Stimulated activated naive CD8-positive, alpha-beta T cell treated with anti-CD3 and anti-CD28 coated beads, Interleukin-15, Interleukin-2, amounts not matched to agents 100 ng/mL and 50 ng/mL, for 24 hours (primary cell): Measurements from ENCODE around the gene CLDN20.
"Not testable (repeated sequence)": the region's sequence is repeated elsewhere in the genome, so short reads cannot be mapped to it uniquely, and the experiment has no call there.

Experiments
- H3K27ac Mint-ChIP-seq: one replicate; pipeline ENCODE4 v1.8.0; 2021; ENCODE audit warnings: mild to moderate bottlenecking, mixed read lengths
- H3K27me3 Mint-ChIP-seq: one replicate; pipeline ENCODE4 v1.8.0; 2021; ENCODE audit warnings: mixed read lengths
- H3K36me3 Mint-ChIP-seq: one replicate; pipeline ENCODE4 v1.8.0; 2021; ENCODE audit warnings: low read depth, mixed read lengths
- H3K4me1 Mint-ChIP-seq: one replicate; pipeline ENCODE4 v1.8.0; 2021; ENCODE audit warnings: low read depth, mixed read lengths
- H3K4me3 Mint-ChIP-seq: one replicate; pipeline ENCODE4 v1.8.0; 2021; ENCODE audit warnings: mild to moderate bottlenecking, mixed read lengths
- H3K9me3 Mint-ChIP-seq: one replicate; pipeline ENCODE4 v1.8.0; 2021; ENCODE audit warnings: mixed read lengths

Gene CLDN20

GRCh38 chr6:155263373-155264063, at the start of gene CLDN20:
TSS of gene CLDN20 (plus strand) at chr6:155264013. CDS start at chr6:155275720, 11,707 bp downstream.
- Mint-ChIP-seq H3K4me1 (peaks cover 17% of the 10 kb centered on the region), H3K9me3 (no peaks in the 10 kb centered on the region), H3K27me3 (no peaks in the 10 kb centered on the region), H3K36me3 (peaks cover 54% of the 10 kb centered on the region), H3K27ac (no peak within 1 kb of the TSS), H3K4me3 (no peak within 1 kb of the TSS)

- Mint-ChIP-seq H3K27ac (no peak overlapping the region), H3K36me3 (peaks cover 5% of the 10 kb centered on the region), H3K9me3 (no peaks in the 10 kb centered on the region), H3K4me1 (no peaks in the 10 kb centered on the region), H3K27me3 (peaks cover 10% of the 10 kb centered on the region), H3K4me3 (no peak overlapping the region)
These were observed 47.9 kb upstream of the CLDN20 start for GRCh38 chr6:155215906-155216305.

- Mint-ChIP-seq H3K9me3 (no peaks in the 10 kb centered on the region), H3K27ac (peak overlapping the region; percentile 51), H3K27me3 (peaks cover 10% of the 10 kb centered on the region), H3K36me3 (peaks cover 5% of the 10 kb centered on the region), H3K4me1 (no peaks in the 10 kb centered on the region), H3K4me3 (no peak overlapping the region)
These were observed 47.3 kb upstream of the CLDN20 start for GRCh38 chr6:155216312-155217046.

- not testable (repeated sequence) for H3K27ac Mint-ChIP-seq, H3K4me1 Mint-ChIP-seq, H3K4me3 Mint-ChIP-seq, H3K9me3 Mint-ChIP-seq, H3K36me3 Mint-ChIP-seq, H3K27me3 Mint-ChIP-seq
These were observed 45.1 kb upstream of the CLDN20 start for GRCh38 chr6:155218711-155219110.

- Mint-ChIP-seq H3K36me3 (no peaks in the 10 kb centered on the region), H3K4me1 (peaks cover 12% of the 10 kb centered on the region), H3K27ac (no peak overlapping the region), H3K27me3 (peaks cover 10% of the 10 kb centered on the region), H3K9me3 (no peaks in the 10 kb centered on the region), H3K4me3 (no peak overlapping the region)
These were observed 44.5 kb upstream of the CLDN20 start for GRCh38 chr6:155219299-155219698.

- peaks cover 18% of the 10 kb centered on the region for H3K4me1 Mint-ChIP-seq
- no peak overlapping the region for H3K27ac Mint-ChIP-seq
- peaks cover 10% of the 10 kb centered on the region for H3K27me3 Mint-ChIP-seq
- no peaks in the 10 kb centered on the region for H3K9me3 Mint-ChIP-seq
- no peak overlapping the region for H3K4me3 Mint-ChIP-seq
- H3K36me3 Mint-ChIP-seq, result no peaks in the 10 kb centered on the region
These were observed 43.9 kb upstream of the CLDN20 start for GRCh38 chr6:155219858-155220301.

- H3K9me3 Mint-ChIP-seq, result no peaks in the 10 kb centered on the region
- no peak overlapping the region for H3K4me3 Mint-ChIP-seq
- no peak overlapping the region for H3K27ac Mint-ChIP-seq
- peaks cover 23% of the 10 kb centered on the region for H3K4me1 Mint-ChIP-seq
- peaks cover 10% of the 10 kb centered on the region for H3K27me3 Mint-ChIP-seq
- no peaks in the 10 kb centered on the region for H3K36me3 Mint-ChIP-seq
These were observed 42.7 kb upstream of the CLDN20 start for GRCh38 chr6:155221086-155221485.

GRCh38 chr6:155222506-155222905, 41.3 kb upstream of the CLDN20 start:
- H3K36me3 Mint-ChIP-seq, result no peaks in the 10 kb centered on the region

GRCh38 chr6:155223646-155224451, 40.0 kb upstream of the CLDN20 start:
- peak overlapping the region; percentile 83 for H3K27ac Mint-ChIP-seq
- H3K4me1 Mint-ChIP-seq, result peaks cover 23% of the 10 kb centered on the region
- peaks cover 2% of the 10 kb centered on the region for H3K36me3 Mint-ChIP-seq
- H3K4me3 Mint-ChIP-seq, result peak overlapping the region; percentile 47
- H3K27me3 Mint-ChIP-seq, result peaks cover 3% of the 10 kb centered on the region
- no peaks in the 10 kb centered on the region for H3K9me3 Mint-ChIP-seq

More at GRCh38 chr6:155222506-155222905, 41.3 kb upstream of the CLDN20 start:
- no peak overlapping the region for H3K27ac Mint-ChIP-seq
- peaks cover 23% of the 10 kb centered on the region for H3K4me1 Mint-ChIP-seq
- H3K4me3 Mint-ChIP-seq, result no peak overlapping the region
- H3K27me3 Mint-ChIP-seq, result peaks cover 3% of the 10 kb centered on the region
- H3K9me3 Mint-ChIP-seq, result no peaks in the 10 kb centered on the region

GRCh38 chr6:155224618-155225017, 39.2 kb upstream of the CLDN20 start:
- Mint-ChIP-seq H3K4me1 (peaks cover 23% of the 10 kb centered on the region), H3K9me3 (peaks cover 2% of the 10 kb centered on the region), H3K36me3 (peaks cover 8% of the 10 kb centered on the region), H3K27ac (peak overlapping the region; percentile 83), H3K4me3 (no peak overlapping the region), H3K27me3 (no peaks in the 10 kb centered on the region)

- H3K27ac Mint-ChIP-seq, result no peak overlapping the region
- peaks cover 23% of the 10 kb centered on the region for H3K4me1 Mint-ChIP-seq
- peaks cover 15% of the 10 kb centered on the region for H3K36me3 Mint-ChIP-seq
- peaks cover 3% of the 10 kb centered on the region for H3K9me3 Mint-ChIP-seq
- no peak overlapping the region for H3K4me3 Mint-ChIP-seq
- H3K27me3 Mint-ChIP-seq, result no peaks in the 10 kb centered on the region
These were observed 36.8 kb upstream of the CLDN20 start for GRCh38 chr6:155227046-155227445.

- H3K27me3 Mint-ChIP-seq, result no peaks in the 10 kb centered on the region
- peaks cover 15% of the 10 kb centered on the region for H3K36me3 Mint-ChIP-seq
- peaks cover 17% of the 10 kb centered on the region for H3K4me1 Mint-ChIP-seq
- peaks cover 3% of the 10 kb centered on the region for H3K9me3 Mint-ChIP-seq
- no peak overlapping the region for H3K4me3 Mint-ChIP-seq
- no peak overlapping the region for H3K27ac Mint-ChIP-seq
These were observed 35.2 kb upstream of the CLDN20 start for GRCh38 chr6:155228546-155229166.

- not testable (repeated sequence) for H3K9me3 Mint-ChIP-seq, H3K27ac Mint-ChIP-seq, H3K4me3 Mint-ChIP-seq, H3K27me3 Mint-ChIP-seq, H3K4me1 Mint-ChIP-seq
- peaks cover 15% of the 10 kb centered on the region for H3K36me3 Mint-ChIP-seq
These were observed 32.8 kb upstream of the CLDN20 start for GRCh38 chr6:155230975-155231374.

GRCh38 chr6:155232848-155233247, 31.0 kb upstream of the CLDN20 start:
- H3K27ac Mint-ChIP-seq, result no peak overlapping the region
- no peak overlapping the region for H3K4me3 Mint-ChIP-seq
- H3K36me3 Mint-ChIP-seq, result peaks cover 21% of the 10 kb centered on the region
- peaks cover 3% of the 10 kb centered on the region for H3K27me3 Mint-ChIP-seq
- no peaks in the 10 kb centered on the region for H3K4me1 Mint-ChIP-seq
- peaks cover 3% of the 10 kb centered on the region for H3K9me3 Mint-ChIP-seq
